Measurements from ENCODE around the gene TFF2.

The TFF2 gene

DNA sequence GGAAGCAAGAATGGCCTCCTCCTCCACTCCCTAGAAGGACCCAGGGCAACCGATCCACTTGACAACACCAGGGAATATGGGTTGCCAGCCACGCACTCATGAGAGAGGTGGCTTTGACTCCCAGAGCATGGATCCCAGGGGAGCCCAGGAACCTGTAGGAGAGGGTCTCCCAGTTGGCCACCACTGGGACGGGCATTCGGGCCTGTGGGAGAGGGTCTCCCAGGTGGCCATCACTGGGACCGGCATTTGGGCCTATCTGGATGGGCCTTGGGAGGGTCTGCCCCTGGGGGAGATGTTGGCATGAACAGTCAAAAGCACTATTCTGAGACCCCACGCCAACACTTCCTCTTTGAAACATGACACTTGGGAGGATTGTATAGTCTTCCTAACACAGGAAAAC lies 15.0 kb upstream of the TFF2 start:
- no peak overlapping the region for H3K4me2 ChIP-seq (ENCODE audit: low read length)
- no peak overlapping the region for H3K4me3 ChIP-seq (ENCODE audit: low read length)
- H2AFZ ChIP-seq (ENCODE audit: low read depth, low read length), result no peak overlapping the region
- no peak overlapping the region for H3K27ac ChIP-seq (ENCODE audit: low read length)
- no peaks in the 10 kb centered on the region for H3K79me2 ChIP-seq (ENCODE audit: low read length)
- no peaks in the 10 kb centered on the region for H3K36me3 ChIP-seq (replicated peaks; ENCODE audit: low read depth, low read length)
- H4K20me1 ChIP-seq (ENCODE audit: insufficient read depth, low read length), result no peaks in the 10 kb centered on the region
- no peaks in the 10 kb centered on the region for H3K9me3 ChIP-seq (ENCODE audit: insufficient read depth, low read length)
- H3K9ac ChIP-seq (ENCODE audit: low read length), result no peak overlapping the region
- H3K27me3 ChIP-seq (ENCODE audit: low read depth, low read length), result peaks cover 11% of the 10 kb centered on the region; the same call in 1 of the 2 replicates
- no peaks in the 10 kb centered on the region for H3K4me1 ChIP-seq (ENCODE audit: low read length)
- TF ChIP-seq EZH2phosphoT487 (IDR thresholded peaks at IDR 0.05; ENCODE audit: low read depth), result no peak
- TF ChIP-seq, protein P1, sequence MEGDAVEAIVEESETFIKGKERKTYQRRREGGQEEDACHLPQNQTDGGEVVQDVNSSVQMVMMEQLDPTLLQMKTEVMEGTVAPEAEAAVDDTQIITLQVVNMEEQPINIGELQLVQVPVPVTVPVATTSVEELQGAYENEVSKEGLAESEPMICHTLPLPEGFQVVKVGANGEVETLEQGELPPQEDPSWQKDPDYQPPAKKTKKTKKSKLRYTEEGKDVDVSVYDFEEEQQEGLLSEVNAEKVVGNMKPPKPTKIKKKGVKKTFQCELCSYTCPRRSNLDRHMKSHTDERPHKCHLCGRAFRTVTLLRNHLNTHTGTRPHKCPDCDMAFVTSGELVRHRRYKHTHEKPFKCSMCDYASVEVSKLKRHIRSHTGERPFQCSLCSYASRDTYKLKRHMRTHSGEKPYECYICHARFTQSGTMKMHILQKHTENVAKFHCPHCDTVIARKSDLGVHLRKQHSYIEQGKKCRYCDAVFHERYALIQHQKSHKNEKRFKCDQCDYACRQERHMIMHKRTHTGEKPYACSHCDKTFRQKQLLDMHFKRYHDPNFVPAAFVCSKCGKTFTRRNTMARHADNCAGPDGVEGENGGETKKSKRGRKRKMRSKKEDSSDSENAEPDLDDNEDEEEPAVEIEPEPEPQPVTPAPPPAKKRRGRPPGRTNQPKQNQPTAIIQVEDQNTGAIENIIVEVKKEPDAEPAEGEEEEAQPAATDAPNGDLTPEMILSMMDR (IDR thresholded peaks at IDR 0.05; ENCODE audit: low read depth, low read length), result no peak

DNA sequence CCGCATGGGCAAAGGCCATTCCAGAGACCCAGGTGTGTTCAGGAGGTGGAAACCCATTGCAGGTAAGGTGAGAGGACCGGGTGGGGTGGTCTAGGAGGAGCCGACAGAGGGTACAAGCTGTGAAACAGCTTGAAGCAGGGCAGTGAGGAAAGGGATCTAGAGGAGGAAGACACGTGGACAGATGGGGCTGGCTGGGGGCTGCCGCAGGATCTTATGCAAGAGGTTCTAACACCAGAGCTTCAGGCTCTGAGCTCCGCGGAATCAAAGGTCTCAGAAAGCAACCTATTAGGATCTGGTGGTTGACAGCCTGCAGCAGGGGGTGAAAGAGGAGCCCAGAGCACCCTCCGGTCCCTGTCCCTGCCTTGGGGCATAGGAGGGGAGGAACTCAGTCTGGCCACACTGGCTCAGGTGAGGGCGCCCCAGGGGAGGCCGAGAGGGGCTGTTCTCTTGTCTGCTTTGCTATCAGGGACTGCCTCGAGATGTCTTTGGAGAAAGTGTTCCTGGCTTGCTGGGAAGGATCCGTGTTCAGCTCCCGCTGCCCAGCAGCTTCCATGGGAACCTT lies 13.6 kb upstream of the TFF2 start:
- H3K9ac ChIP-seq (ENCODE audit: low read length), result no peak overlapping the region
- H3K9me3 ChIP-seq (ENCODE audit: insufficient read depth, low read length), result no peaks in the 10 kb centered on the region
- no peaks in the 10 kb centered on the region for H3K79me2 ChIP-seq (ENCODE audit: low read length)
- no peak overlapping the region for H3K27ac ChIP-seq (ENCODE audit: low read length)
- H3K27me3 ChIP-seq (ENCODE audit: low read depth, low read length), result peaks cover 11% of the 10 kb centered on the region; the same call in 1 of the 2 replicates
- TF ChIP-seq, protein P1 (IDR thresholded peaks at IDR 0.05; ENCODE audit: low read depth, low read length), result no peak
- no peak for TF ChIP-seq EZH2phosphoT487 (IDR thresholded peaks at IDR 0.05; ENCODE audit: low read depth)
- H2AFZ ChIP-seq (ENCODE audit: low read depth, low read length), result no peak overlapping the region
- H3K4me3 ChIP-seq (ENCODE audit: low read length), result no peak overlapping the region
- H4K20me1 ChIP-seq (ENCODE audit: insufficient read depth, low read length), result no peaks in the 10 kb centered on the region
- H3K36me3 ChIP-seq (replicated peaks; ENCODE audit: low read depth, low read length), result no peaks in the 10 kb centered on the region
- H3K4me2 ChIP-seq (ENCODE audit: low read length), result no peak overlapping the region
- H3K4me1 ChIP-seq (ENCODE audit: low read length), result no peaks in the 10 kb centered on the region

DNA sequence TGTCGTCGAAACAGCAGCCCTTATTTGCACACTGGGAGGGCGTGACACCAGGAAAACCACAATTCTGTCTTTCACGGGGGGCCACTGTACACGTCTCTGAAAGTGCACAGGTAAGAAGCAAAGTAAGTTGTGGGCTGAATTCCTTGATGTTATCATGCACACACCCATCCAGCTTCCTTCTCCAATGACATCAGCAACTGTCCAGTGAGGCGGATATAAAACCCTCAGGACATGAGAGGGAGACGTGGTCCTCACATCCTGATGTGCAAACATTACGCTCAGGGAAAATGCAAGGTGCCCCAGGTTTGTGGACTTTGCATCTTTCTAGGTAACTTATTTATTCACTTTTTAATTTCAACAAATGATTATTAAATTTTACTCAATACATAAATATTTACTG lies 12.5 kb upstream of the TFF2 start:
- Histone ChIP-seq H3K36me3 (replicated peaks; ENCODE audit: low read depth, low read length) (no peaks in the 10 kb centered on the region), H3K27me3 (ENCODE audit: low read depth, low read length) (peaks cover 11% of the 10 kb centered on the region; the same call in 1 of the 2 replicates), H4K20me1 (ENCODE audit: insufficient read depth, low read length) (no peaks in the 10 kb centered on the region), H3K4me3 (ENCODE audit: low read length) (no peak overlapping the region), H3K9me3 (ENCODE audit: insufficient read depth, low read length) (no peaks in the 10 kb centered on the region), H2AFZ (ENCODE audit: low read depth, low read length) (no peak overlapping the region), H3K27ac (ENCODE audit: low read length) (no peak overlapping the region), H3K4me1 (ENCODE audit: low read length) (no peaks in the 10 kb centered on the region), H3K9ac (ENCODE audit: low read length) (no peak overlapping the region), H3K79me2 (ENCODE audit: low read length) (no peaks in the 10 kb centered on the region), H3K4me2 (ENCODE audit: low read length) (no peak overlapping the region)
- TF ChIP-seq EZH2phosphoT487 (IDR thresholded peaks at IDR 0.05; ENCODE audit: low read depth), result no peak
- TF ChIP-seq, protein P1 (IDR thresholded peaks at IDR 0.05; ENCODE audit: low read depth, low read length), result no peak

DNA sequence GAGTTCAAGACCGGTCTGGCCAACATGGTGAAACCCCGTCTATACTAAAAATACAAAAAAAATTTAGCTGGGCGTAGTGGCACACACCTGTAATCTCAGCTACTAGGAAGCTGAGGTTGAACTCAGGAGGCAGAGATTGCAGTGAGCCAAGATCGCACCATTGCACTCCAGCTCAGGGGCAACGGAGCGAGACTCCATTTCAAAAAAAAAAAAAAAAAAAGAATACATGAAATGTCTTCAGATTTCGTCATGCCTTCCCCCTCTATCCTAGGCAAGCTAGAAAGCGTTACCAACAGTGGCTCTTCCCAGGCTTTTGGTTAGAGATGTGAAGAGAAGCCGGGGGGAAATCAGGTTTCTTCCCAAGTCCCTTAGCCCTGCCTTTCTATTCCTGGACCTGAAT lies 11.9 kb upstream of the TFF2 start:
- Histone ChIP-seq H3K36me3 (replicated peaks; ENCODE audit: low read depth, low read length) (no peaks in the 10 kb centered on the region), H2AFZ (ENCODE audit: low read depth, low read length) (no peak overlapping the region), H3K4me3 (ENCODE audit: low read length) (no peak overlapping the region), H3K27ac (ENCODE audit: low read length) (no peak overlapping the region), H3K4me1 (ENCODE audit: low read length) (no peaks in the 10 kb centered on the region), H4K20me1 (ENCODE audit: insufficient read depth, low read length) (no peaks in the 10 kb centered on the region), H3K79me2 (ENCODE audit: low read length) (no peaks in the 10 kb centered on the region), H3K4me2 (ENCODE audit: low read length) (no peak overlapping the region), H3K27me3 (ENCODE audit: low read depth, low read length) (peaks cover 11% of the 10 kb centered on the region; the same call in 1 of the 2 replicates), H3K9me3 (ENCODE audit: insufficient read depth, low read length) (no peaks in the 10 kb centered on the region), H3K9ac (ENCODE audit: low read length) (no peak overlapping the region)
- TF ChIP-seq, protein P1 (IDR thresholded peaks at IDR 0.05; ENCODE audit: low read depth, low read length), result no peak
- no peak for TF ChIP-seq EZH2phosphoT487 (IDR thresholded peaks at IDR 0.05; ENCODE audit: low read depth)
